Liver (tissue), 9 donors: ENCODE data around the gene EHBP1. TPM values are rescaled to one million over a fixed set of nuclear protein-coding genes. Genes with fewer than 3 reads are reported as not detected.

Source experiments
- DNase-seq: peaks from one replicate; pipeline ENCODE4 v3.0.0-alpha.2; 2017; ENCODE audit warnings: low spot score
- H3K27ac ChIP-seq, 2 donors: one replicate each; pipeline ENCODE4 v1.7.0; 2013; ENCODE audit warnings: inconsistent platforms in 2 of 2, low read length in 2 of 2, control low read depth in 1 of 2, low read depth in 1 of 2, mild to moderate bottlenecking in 1 of 2
- H3K27me3 ChIP-seq, 4 donors: one replicate each; pipeline versions ENCODE4 v1.6.1 to v1.7.0; 2013; ENCODE audit warnings: low read length in 3 of 4, inconsistent platforms in 1 of 4, mild to moderate bottlenecking in 1 of 4, moderate library complexity in 1 of 4; ENCODE audit not compliant: control insufficient read depth in 4 of 4, insufficient read depth in 4 of 4
- H3K36me3 ChIP-seq, 4 donors: one replicate each; pipeline versions ENCODE4 v1.6.1 to v1.7.0; 2013; ENCODE audit warnings: low read length in 3 of 4, mild to moderate bottlenecking in 3 of 4, low read depth in 1 of 4, moderate library complexity in 1 of 4; ENCODE audit not compliant: control insufficient read depth in 4 of 4, insufficient read depth in 3 of 4
- H3K4me1 ChIP-seq, 4 donors: one replicate each; pipeline versions ENCODE4 v1.6.1 to v1.7.0; 2013; ENCODE audit warnings: low read length in 3 of 4, mild to moderate bottlenecking in 3 of 4, moderate library complexity in 1 of 4; ENCODE audit not compliant: control insufficient read depth in 4 of 4, insufficient read depth in 4 of 4
- H3K4me3 ChIP-seq, 3 donors: one replicate each; pipeline versions ENCODE4 v1.6.1 to v1.7.0; 2013; ENCODE audit warnings: low read length in 3 of 3, control low read depth in 1 of 3, low read depth in 1 of 3, mild to moderate bottlenecking in 1 of 3
- H3K9ac ChIP-seq, 2 donors: one replicate each; pipeline ENCODE4 v1.7.0; 2013; ENCODE audit warnings: low read length in 2 of 2, mild to moderate bottlenecking in 2 of 2, moderate library complexity in 2 of 2, control low read depth in 1 of 2, low read depth in 1 of 2
- H3K9me3 ChIP-seq, 4 donors: one replicate each; pipeline versions ENCODE4 v1.6.1 to v1.7.0; 2013; ENCODE audit warnings: low read length in 3 of 4; ENCODE audit not compliant: control insufficient read depth in 4 of 4
- ATF3 ChIP-seq: IDR thresholded peaks from 2 replicates; pipeline ENCODE4 v1.6.1; 2016; ENCODE audit warnings: antibody characterized with exemption
- CTCF ChIP-seq: fragments of 150-350 bp; IDR thresholded peaks from 2 replicates; pipeline ENCODE4 v1.5.1; 2017; ENCODE audit warnings: improper control_type of control experiment, low read depth, low read length; ENCODE audit not compliant: missing input control
- EGR1 ChIP-seq, 2 donors: IDR thresholded peaks; 2 replicates each; pipeline ENCODE4 v1.6.1; 2016 to 2018; ENCODE audit warnings: antibody characterized with exemption in 2 of 2, low read depth in 2 of 2
- FOXA1 ChIP-seq: IDR thresholded peaks from 2 replicates; pipeline ENCODE4 v1.6.1; 2016; ENCODE audit warnings: antibody characterized with exemption
- FOXA2 ChIP-seq: IDR thresholded peaks from 2 replicates; pipeline ENCODE4 v1.6.1; 2016; ENCODE audit warnings: antibody characterized with exemption
- GABPA ChIP-seq, 2 donors: IDR thresholded peaks in 1 of 2; conservative IDR thresholded peaks in 1 of 2; 2 replicates each; pipeline ENCODE4 v1.6.1; 2016; ENCODE audit warnings: antibody characterized with exemption in 2 of 2, mild to moderate bottlenecking in 1 of 2, moderate library complexity in 1 of 2
- HNF4A ChIP-seq, 2 donors: conservative IDR thresholded peaks; 2 replicates each; pipeline ENCODE4 v1.6.1; 2016; ENCODE audit warnings: antibody characterized with exemption in 2 of 2, mild to moderate bottlenecking in 2 of 2
- HNF4G ChIP-seq: IDR thresholded peaks from 2 replicates; pipeline ENCODE4 v1.6.1; 2016; ENCODE audit warnings: antibody characterized with exemption
- JUND ChIP-seq, 2 donors: IDR thresholded peaks; 2 replicates each; pipeline ENCODE4 v1.6.1; 2016; ENCODE audit warnings: antibody characterized with exemption in 2 of 2
- MAX ChIP-seq: IDR thresholded peaks from 2 replicates; pipeline ENCODE4 v1.6.1; 2016; ENCODE audit warnings: antibody characterized with exemption
- NR2F2 ChIP-seq: IDR thresholded peaks from 2 replicates; pipeline ENCODE4 v1.6.1; 2016; ENCODE audit warnings: antibody characterized with exemption
- RAD21 ChIP-seq, 2 donors: IDR thresholded peaks; 2 replicates each; pipeline ENCODE4 v1.6.1; 2016; ENCODE audit warnings: antibody characterized with exemption in 2 of 2, mild to moderate bottlenecking in 2 of 2
- REST ChIP-seq: IDR thresholded peaks from 2 replicates; pipeline ENCODE4 v1.6.1; 2016; ENCODE audit warnings: antibody characterized with exemption, mild to moderate bottlenecking
- RXRA ChIP-seq, 2 donors: IDR thresholded peaks; 2 replicates each; pipeline ENCODE4 v1.6.1; 2017 to 2018; ENCODE audit warnings: antibody characterized with exemption in 2 of 2, mild to moderate bottlenecking in 1 of 2
- SP1 ChIP-seq: IDR thresholded peaks from 2 replicates; pipeline ENCODE4 v1.6.1; 2018; ENCODE audit warnings: antibody characterized with exemption, mild to moderate bottlenecking
- TAF1 ChIP-seq: conservative IDR thresholded peaks from 2 replicates; pipeline ENCODE4 v1.6.1; 2016; ENCODE audit warnings: antibody characterized with exemption, mild to moderate bottlenecking
- YY1 ChIP-seq: IDR thresholded peaks from 2 replicates; pipeline ENCODE4 v1.6.1; 2016; ENCODE audit warnings: antibody characterized with exemption, mild to moderate bottlenecking
- ZBTB33 ChIP-seq: IDR thresholded peaks from 2 replicates; pipeline ENCODE4 v1.6.1; 2016; ENCODE audit warnings: antibody characterized with exemption
- WGBS: extraction: QIAGEN DNeasy Blood & Tissue Kit; methylation state at CpG from one replicate; pipeline ENCODE4 v1.1.7; 2013; 5-methylcytosine and 5-hydroxymethylcytosine counted together
- polyA plus RNA-seq, 2 donors: library from polyadenylated mRNA; stranded (reverse) in 1 of 2; unstranded in 1 of 2; fragments of 200-250 nt in 1 of 2; fragments of >200 nt in 1 of 2; fragmentation: Nextera tagmentation in 1 of 2; extraction: Ambion mirVana in 1 of 2; gene quantifications; one replicate each; pipeline versions ENCODE4 v1.2.1 to v1.2.3, GENCODE V29; 2013 to 2015
- total RNA-seq, 2 donors: library from RNA; depleted of rRNA; stranded (reverse); fragments of >200 nt; gene quantifications; one replicate each; pipeline ENCODE4 v1.2.3, GENCODE V29; 2014
- donor health status: healthy.
- donor health status: healthy.
- donor health status: healthy.
- donor health status: healthy.
- donor health status: healthy.

The EHBP1 gene
- total and polyA plus RNA-seq, 4 donors: 16.6 to 85.8 (median 24.4) TPM

- WGBS: 89% methylated on average over 2 of the region's 2 CpGs
- Histone ChIP-seq H3K9me3 (no peaks in the 10 kb centered on the region), H3K4me1 (no peaks in the 10 kb centered on the region), H3K27ac (no peak overlapping the region), H3K27me3 (no peaks in the 10 kb centered on the region), H3K36me3 (peaks cover 5 to 31% (median 24%) of the 10 kb centered on the region in 4 donors), H3K4me3 (no peak overlapping the region), H3K9ac (no peak overlapping the region)
- DNase-seq: no peak
- no peak for TF ChIP-seq RAD21 (IDR thresholded peaks at IDR 0.05)
- no peak for TF ChIP-seq HNF4G
- no peak for TF ChIP-seq MAX
- no peak for TF ChIP-seq HNF4A (conservative IDR thresholded peaks at IDR 0.05)
- TF ChIP-seq EGR1 (IDR thresholded peaks at IDR 0.05; ENCODE audit: low read depth in 2 of 2): no peak
- no peak for TF ChIP-seq CTCF
- TF ChIP-seq YY1: no peak
- TF ChIP-seq ZBTB33: no peak
- no peak for TF ChIP-seq TAF1
- TF ChIP-seq SP1: no peak
- TF ChIP-seq ATF3: no peak
These were observed 152.8 kb downstream of the EHBP1 start for GRCh38 chr2:62858231-62858832.

- DNase-seq: no peak
- Histone ChIP-seq H3K36me3 (peaks cover 5 to 46% (median 26%) of the 10 kb centered on the region in 4 donors), H3K9ac (no peak overlapping the region), H3K9me3 (peaks cover 0 to 3% (median 0%) of the 10 kb centered on the region in 4 donors), H3K4me1 (no peaks in the 10 kb centered on the region), H3K27ac (no peak overlapping the region), H3K4me3 (no peak overlapping the region), H3K27me3 (no peaks in the 10 kb centered on the region)
- TF ChIP-seq RXRA (IDR thresholded peaks at IDR 0.05) (no peak), CTCF (no peak), YY1 (no peak), ZBTB33 (no peak), MAX (no peak), NR2F2 (no peak), JUND (IDR thresholded peaks at IDR 0.05) (no peak), REST (no peak), ATF3 (no peak), SP1 (no peak), EGR1 (IDR thresholded peaks at IDR 0.05; ENCODE audit: low read depth in 2 of 2) (no peak), HNF4A (conservative IDR thresholded peaks at IDR 0.05) (no peak), FOXA2 (no peak), FOXA1 (no peak), RAD21 (IDR thresholded peaks at IDR 0.05) (no peak), GABPA (IDR thresholded peaks at IDR 0.05 in 1 of 2, conservative IDR thresholded peaks at IDR 0.05 in 1 of 2) (no peak), TAF1 (no peak), HNF4G (no peak)
- WGBS: 90% methylated on average over 3 of the region's 3 CpGs
These were observed 163.4 kb downstream of the EHBP1 start for GRCh38 chr2:62868947-62869346.
